HG03045 (cell line): ENCODE measurements around the gene MAP7D1.
"Not testable (repeated sequence)": the region's sequence is repeated elsewhere in the genome, so short reads cannot be mapped to it uniquely, and the experiment has no call there.

ENCODE experiments used
- ATAC-seq: cut with Tn5 transposase; IDR thresholded peaks from one replicate; pipeline ENCODE4 v1.9.1; 2021; ENCODE audit warnings: mild to moderate bottlenecking, moderate library complexity; ENCODE audit not compliant: unreplicated experiment

The MAP7D1 gene

GRCh38 chr1:36230279-36230678, 74.3 kb downstream of the MAP7D1 start:
- not testable (repeated sequence) for ATAC-seq
